ENCODE measurements around the gene SLC22A7.
"Not testable (repeated sequence)": the region's sequence is repeated elsewhere in the genome, so short reads cannot be mapped to it uniquely, and the experiment has no call there.

The SLC22A7 gene

DNA sequence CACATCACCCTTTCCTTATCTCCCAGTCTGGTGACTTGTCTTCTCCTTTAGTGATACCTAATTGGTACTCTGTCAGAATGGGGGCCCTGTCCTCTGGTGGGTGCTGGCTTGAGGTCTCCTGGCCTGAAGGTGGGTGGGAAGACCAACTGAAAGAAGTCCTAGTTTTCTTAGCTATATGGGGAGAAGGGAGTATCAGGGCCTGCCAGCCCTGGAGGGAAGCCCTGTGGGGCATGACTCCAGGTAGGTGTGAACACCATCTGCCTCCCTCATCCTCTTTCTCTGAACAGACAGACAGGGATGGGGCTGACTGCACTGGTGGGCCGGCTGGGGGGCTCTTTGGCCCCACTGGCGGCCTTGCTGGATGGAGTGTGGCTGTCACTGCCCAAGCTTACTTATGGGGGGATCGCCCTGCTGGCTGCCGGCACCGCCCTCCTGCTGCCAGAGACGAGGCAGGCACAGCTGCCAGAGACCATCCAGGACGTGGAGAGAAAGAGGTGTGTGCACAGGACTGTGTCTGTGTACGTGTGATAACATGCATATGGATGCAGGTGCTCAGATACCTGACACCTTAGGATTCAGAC is 5.8 kb downstream of the SLC22A7 start:
- no peak for DNase-seq

DNA sequence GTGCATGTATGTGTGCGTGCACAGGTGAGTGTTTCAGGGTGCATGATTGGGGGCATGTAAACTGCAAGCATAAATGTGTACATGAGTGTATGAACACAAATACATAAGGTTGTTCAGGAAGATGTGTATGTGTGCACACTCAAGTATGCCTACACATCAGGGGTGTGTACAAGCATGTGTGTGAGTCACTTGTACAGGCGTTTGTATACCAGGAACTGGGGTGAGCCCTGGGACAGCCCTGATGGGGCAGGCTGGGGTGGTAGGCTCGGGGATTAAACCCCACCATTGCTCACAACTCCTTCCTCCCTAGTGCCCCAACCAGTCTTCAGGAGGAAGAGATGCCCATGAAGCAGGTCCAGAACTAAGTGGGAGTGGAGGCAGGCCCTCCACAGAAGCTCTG is 6.3 kb downstream of the SLC22A7 start:
- no peak for DNase-seq

DNA sequence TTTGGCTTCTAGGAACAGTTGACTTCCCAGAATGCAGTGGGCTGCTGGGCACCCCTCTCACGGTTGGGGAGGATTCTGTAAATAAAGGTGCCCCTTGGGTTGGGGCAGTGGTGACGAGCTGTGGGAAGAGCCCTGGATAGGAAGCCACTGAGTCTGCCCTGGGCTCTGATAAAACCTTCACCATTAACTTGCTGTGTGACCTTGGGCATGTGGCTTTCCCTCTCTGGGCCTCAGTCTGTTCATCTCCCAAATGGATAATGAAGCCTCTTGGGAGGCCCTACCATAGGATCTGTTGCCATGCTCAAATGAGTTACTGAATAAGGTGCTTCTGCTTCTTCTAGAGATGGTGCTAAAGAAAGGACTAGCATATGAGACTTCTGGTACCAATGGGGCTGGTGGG is 6.8 kb downstream of the SLC22A7 start:
- DNase-seq = no peak

DNA sequence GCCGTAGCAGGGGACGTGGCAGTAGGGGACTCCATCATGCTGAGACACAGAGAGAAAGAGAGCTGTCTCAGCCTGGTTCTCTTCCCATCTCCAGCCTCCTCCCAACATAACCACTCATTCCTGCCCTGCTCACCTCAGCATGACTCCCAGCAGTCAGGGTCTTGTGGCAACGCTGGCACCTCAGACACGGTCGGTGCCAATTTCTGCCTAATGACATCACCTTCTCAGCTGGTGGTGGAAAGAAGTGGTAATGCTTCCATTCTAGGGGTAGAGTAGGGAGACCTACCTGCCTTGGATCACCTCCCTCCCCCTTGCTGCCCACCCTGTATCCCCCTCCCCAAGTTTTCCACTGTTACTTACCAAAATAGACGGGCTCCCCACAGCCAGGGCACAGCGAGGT is 8.0 kb downstream of the SLC22A7 start:
- DNase-seq = no peak

DNA sequence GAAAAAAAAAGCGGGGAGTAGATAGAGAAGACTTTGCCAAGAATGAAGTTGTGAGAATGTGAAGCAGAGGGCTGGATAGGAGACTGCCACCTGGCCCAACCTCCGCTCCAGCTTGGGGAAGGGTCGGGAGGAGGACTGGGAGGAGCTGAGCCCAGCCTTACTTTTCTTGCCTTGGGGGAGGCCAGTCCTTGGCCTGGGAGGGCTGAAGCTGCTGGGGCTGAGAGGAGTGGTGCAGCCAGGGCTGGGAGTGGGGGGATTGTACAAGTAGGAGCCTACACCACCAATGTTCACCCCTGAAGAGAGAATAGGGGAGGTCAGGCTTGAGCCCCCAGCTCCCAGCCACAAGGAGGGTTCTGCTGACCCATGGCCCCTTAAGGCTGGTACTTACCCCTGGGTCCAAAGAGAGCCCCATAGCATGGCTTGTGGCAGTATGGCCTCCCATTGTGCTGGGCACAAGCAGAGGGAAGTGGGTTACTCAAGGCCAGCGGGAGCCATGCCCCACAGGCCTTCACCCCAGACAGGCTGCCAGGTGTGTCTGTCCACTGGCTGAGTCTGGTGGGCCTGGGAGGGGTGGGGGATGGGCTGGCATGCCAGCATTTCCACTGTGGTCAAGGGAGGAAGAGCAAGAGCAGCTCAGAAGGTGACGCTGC is 9.5 kb downstream of the SLC22A7 start:
- DNase-seq = no peak

DNA sequence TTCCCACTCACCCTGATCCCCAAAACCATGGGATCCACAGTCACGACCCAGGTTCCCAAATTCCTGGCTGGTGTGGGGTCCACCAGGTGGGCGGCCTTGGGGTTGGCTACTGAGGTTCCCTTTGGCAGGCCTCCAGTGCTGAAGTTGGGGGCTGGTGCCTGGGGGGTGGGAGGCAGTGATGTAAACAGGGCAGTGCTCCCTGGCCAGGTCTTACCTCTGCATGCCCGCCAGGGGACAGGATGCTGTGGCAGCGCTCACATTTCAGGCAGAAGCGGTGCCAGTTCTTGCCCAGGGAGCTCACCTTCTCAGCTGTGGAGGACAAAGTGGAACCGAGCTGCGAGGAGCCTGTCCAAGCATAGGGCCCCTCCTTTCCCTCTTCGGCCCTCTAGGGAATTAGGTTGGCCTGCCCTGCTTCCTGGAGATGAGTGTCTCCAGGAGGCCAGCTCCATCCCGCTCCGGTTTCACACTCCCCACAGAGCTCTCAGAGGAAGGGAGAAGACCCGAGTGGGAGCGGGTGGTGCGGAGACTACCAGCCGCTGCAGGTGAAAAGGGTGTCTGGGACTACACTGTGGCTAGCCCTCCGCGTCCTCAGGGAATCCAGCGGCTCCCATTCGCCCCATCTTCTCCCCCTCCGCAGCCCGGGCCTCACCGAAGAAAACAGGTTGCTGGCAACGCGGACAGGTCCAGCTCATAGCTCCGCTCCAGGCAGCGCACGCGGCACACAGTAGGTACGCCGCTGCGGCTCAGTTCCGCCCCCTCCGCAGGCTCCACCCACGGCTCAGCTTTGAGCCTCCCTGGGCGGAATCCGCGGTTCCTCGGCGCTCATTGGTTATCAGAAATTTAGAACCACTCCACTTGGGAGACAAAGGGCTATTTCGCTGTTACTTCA is 10.3 kb downstream of the SLC22A7 start, which contains the start of gene CRIP3:
Gene CRIP3 (minus strand): TSS at position 726 of the 889 bp plus-strand sequence. CDS start 34 bp downstream, at position 692.
- DNase-seq = no peak

DNA sequence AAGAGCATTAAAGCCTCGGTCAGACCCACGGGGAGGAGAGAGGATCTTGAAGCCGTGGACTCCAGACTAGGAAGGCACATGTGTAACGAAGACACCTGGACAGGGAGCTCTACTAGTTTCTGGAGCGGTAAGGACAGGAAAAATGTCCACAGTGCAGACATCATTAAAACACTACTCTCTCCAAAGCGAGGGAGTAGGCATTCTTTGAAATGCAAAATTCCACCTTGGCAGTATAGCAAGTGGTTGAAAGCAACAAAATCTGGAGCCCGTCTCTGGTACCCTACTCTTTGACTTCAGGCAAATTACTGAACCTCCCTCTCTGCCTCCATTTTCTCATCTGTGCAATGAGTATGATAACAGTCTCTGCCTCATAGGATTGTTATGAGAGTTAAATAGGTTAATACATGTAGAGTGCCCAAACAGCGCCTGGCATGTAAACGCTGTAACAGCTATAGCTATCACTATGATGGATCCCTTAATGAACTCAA is 11.0 kb downstream of the SLC22A7 start:
- no peak for DNase-seq

DNA sequence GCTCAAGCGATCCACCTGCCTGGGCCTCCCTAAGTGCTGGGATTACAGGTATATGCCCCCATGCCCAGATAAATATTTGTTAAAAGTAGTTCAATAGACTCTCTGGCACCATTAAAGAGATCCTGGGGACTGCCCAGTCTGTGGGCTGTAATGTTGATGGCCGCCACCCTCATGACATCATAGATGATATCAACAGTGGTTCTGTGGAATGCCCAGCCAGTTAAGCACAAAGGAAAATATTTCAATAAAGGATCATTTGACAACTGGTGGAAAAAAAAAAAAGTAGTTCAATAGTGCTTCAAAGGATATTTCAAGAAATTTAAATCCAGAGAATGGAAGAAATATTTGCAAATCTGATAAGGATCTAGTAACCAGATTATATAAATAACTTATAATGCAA is 12.1 kb downstream of the SLC22A7 start:
- no peak for DNase-seq

DNA sequence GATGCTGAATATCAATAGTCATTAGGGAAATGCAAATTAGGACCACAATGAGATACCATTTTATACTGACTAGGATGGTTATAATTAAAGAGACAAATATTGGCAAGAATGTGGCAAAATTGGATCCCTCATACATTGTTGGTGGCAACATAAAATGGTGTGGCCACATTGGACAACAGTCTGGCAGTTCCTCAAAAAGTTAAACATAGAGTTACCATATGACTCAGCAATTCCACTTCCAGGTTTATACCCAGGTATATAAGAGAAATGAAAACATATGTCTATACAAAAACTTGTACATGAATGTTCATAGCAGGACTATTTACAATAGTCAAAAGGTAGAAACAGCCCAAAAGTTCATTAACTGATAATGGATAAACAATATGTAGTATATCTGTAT is 12.6 kb downstream of the SLC22A7 start:
- DNase-seq = no peak

DNA sequence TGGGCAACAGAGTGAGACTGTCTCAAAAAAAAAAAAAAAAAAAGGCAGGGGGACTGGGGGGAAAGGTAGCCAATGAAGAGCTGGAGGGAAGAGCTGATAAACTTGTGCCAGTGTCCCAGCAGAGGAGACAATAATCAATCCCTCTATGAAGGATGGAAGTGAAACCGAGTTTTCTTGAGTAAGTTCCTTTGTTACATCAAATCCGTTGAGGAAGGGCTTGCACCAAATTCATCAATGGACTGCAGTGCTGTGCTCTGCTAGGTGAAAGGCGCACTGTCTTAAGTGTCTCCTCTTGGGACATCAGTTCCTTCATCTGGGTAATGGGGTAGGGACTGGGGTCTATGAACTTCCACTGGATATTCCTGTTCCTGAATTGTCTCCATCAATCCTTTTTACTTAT is 13.6 kb downstream of the SLC22A7 start:
- no peak for DNase-seq

DNA sequence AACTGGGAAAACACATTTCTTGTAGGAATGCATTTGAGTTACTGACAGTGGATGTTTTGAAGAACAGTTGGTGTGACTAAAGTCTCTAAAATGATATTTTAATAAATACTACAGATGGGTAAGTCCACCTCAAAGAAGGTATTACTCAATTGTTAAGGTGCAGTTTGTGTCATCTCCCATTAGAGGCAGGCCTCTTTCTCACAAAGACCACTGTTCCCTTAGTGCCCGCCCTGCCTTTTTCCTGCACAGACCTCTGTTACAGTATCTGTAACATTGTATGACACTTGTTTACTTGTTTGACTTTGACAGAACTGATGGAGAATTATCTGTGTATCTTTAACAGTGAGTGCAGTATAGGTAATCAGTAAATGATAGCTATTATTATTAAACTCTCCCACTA is 15.8 kb downstream of the SLC22A7 start:
- no peak for DNase-seq

DNA sequence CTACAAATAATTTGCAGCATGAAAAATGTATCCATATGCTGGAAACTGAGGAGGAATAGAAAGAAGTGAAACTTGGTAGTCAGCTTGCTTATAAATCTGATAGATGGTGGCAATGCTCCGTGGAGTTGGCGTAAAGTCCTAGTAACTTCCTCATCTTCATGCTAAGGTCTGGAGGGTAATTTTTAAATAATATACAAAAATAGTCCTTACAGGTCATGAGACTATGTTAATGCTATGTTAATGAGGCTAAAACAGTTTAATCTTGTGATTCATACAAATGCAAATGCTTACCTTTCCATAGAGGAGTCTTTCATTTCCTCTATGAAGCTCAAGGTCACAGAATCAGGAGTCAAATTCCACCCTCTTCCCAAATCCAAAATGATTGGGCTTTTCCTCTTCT is 20.0 kb downstream of the SLC22A7 start:
- DNase-seq = no peak

DNA sequence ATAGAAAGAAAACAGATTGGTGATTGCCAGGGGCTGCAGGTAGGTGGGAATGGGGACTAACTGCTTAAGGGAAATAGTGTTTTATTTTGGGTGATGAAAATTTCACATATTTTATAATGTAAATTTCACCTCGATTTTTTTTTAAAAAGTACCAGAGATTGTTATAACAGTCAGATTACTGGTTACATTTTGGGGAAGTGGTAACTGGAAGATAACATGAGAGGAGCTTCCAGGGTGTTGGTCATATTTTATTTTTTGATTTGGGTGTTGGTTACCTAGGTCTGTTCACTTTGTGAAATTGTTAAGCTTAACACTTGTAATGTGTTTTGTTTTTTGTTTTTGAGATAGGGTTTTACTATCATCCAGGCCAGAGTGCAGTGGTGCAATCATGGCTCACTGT is 27.8 kb downstream of the SLC22A7 start:
- no peak for DNase-seq

DNA sequence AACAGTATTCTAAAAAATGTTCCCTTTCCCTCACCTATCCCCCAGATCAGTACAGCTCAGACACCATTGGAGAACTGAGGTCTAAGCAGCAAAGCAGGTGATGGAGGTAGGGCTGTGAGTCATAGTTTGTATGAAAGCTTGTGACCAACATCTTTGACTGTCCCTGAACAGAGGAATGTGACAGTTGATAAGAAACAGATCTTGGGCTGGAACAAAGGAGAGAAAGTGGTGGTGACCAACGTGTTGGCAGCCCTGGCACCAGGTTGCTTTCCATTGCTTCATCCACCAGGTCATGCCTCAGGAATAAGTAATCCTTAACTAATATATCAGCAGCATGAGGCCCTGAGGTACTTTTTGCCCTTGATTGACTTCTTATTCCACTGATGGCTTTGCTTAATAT is 30.5 kb downstream of the SLC22A7 start:
- DNase-seq = no peak

DNA sequence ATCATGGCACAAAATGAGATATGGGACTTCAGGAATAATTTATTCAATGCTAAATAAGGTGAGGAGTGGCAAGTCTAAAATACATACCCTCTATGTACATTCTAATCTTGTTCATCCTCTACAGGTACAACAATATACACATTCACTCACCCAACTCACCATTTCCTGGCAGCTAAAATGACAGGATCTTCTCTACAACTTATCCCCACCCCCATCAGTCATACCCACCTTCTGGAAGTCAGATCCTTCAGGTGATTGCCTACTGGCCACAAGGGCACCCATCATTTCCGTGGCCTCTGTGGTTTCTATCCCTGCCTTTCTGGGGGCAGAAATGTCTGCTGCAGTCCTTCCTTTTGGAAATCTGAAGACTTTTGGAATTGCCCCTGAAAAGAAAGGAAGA is 33.4 kb downstream of the SLC22A7 start:
- no peak for DNase-seq

DNA sequence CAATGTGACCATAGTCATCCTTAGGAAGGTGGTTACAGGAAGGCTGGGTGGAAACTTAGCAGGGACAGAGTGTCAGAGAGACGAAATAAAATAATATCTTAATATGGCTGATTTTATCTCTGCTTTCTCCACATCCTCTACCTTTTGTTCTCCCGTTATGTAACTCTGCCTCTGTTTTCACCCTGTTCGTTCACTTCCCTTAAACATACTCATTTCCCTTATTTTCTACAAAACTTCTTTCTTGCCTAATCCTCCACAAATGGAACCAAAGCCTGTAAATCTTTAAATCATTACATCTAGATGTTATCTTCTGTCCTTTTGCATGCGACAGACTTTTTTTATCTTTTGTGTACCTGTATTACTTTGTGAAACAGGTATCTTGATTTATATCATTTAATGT is 33.8 kb downstream of the SLC22A7 start:
- no peak for DNase-seq

DNA sequence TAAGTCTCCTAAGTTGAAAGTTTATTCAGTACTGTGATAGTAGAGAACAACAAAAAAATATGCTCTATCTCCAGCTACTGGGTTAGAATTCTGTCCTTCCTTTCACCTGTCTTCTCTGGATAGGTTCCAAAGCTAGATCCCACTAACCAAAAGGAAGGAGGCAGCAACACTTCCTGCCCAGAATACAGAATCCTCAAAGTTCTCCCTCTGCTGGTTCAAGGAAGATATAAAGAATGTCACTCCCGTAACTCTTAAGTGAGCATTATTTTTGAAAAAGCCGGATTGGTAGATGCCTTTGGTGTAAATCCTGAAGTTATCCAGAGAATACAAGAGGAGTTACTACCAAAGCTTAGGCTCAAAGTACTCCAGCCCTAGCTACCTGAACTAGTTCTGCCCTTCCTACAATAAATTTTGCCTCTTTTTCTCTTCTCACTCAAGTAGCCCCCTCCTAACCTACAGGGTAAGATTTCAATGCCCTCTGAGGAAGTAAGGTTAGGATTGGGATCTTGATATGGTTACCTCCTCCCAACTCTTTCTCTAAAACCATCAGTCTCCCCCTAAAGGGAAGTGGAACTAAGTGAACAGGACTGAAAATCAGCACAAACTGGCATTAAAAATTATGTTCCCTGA is 36.5 kb downstream of the SLC22A7 start:
- DNase-seq = no peak

DNA sequence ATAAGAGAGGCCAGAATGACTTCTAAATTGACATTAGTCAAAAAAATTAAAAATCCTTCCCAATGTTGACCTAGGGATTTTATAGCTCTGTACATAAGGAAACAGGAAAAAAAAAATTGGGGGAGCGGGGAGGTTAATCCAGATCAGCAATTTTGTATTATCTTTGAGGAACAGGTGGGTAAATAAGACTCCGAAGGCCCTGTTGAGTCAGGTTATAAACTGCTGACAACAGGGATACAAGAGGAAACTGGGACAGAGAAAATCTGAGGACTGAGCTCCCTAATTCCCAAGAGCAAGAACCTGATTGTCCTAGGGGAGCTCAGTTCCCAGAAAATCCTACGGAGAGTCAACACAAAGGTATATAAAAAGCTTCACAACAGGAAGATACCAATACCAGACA is 37.4 kb downstream of the SLC22A7 start:
- DNase-seq = no peak

DNA sequence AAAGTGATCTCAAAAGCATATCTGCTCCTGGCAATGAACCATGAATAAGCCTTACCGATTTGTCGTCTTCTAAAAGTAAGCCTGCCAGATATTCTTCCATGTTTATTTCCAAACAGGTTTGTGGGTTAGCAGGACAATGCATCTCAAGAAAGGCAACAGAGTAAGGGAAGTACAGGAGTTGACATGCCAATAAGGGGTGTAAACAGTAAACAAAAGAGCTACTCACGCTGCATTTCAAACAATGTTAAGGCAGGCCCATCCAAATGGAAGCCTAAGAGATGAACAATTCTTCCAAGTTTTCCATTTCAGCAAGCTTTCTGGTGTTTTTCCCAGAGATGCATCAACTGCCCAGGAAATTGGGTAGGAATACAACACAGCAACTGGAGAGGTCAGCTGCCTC is 38.3 kb downstream of the SLC22A7 start:
- DNase-seq = no peak

DNA sequence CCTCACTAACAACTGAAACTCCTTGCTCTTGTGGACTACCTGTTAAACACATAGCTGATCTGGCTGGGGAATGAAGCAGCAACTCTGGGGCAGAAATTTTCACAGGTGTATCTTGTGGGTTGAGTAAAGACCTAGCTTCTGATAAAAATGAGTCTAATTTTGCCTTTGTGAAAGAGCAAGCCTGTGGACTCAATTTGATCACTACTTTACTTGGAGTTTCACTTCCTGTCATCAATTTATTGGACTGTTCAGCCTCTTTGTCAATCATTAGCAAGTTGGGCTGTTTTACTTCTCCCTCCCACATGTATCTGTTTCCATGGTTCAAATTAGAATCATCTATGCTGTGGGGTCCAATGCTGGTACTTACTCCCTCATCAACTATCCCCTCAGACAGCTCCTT is 40.2 kb downstream of the SLC22A7 start:
- DNase-seq = no peak

DNA sequence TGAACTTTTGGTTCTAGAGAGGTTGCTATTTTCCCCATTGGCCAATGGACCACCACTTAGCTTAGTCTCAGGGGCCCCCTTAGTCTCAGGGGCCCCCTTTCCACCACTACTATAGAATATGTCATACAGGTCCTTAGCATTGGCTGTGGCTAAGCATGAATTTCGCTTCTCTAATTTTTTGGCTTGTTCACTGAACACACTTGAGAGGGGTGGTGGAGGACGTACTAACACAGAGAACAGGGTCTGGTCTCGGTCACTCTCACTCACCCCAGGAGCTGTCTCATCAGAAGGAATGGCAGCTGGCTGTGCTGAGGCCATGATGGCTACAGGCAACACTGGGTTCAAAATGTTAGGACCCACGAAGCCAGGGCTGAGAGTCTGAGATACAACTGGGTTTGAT is 41.1 kb downstream of the SLC22A7 start:
- no peak for DNase-seq

DNA sequence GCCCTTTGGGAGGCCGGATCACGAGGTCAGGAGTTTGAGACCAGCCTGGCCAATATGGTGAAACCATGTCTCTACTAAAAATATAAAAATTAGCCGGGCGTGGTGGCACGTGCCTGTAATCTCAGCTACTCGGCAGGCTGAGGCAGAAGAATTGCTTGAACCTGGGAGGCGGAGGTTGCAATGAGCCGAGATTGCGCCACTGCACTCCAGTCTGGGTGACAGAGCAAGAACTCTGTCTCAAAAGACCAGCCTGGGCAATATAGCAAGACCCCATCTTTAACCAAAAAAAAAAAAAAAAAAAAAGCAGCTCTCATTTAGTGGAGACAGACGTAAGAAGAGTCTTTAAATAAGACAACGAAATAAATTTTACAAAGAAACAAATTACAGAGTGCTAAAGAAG is 48.2 kb downstream of the SLC22A7 start:
- not testable (repeated sequence) for DNase-seq

DNA sequence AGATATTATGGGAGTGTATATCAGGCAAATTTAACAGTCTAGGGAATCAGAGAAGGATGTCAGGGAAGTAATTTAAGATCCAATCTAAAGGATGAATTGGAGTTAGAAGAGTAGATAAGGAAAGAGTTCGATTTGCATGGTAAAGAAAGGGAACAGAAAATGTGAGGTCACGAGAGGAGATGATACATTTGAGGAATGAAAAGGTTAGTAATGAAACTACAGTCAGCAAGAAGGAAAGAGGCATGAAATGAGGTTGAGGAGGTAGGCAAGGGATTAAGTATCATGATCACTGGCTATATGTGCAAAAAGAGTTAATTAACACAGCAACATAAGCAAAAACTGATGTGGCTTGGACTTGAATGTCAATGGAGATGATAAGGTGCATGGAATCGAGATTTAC is 49.0 kb downstream of the SLC22A7 start:
- DNase-seq = no peak

DNA sequence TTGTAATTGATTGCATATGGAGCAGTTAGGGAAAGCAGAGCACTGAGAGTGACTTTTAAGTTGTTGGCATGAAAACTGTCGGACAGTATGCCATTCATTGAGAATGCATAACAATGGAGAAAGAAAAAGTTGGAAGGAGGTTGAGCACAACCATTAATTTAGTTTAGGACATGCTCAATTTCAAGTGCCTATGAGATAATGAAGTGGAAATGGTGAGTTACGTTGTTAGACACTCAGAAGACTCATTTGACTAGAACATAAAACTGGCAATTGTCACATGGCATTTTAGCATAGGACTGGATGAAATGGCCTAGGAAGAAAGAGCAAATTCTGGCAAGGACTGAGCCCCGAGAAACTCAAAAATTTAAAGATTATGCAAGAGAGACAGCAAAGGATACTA is 49.4 kb downstream of the SLC22A7 start:
- no peak for DNase-seq

All from NCI-H524 treated with DMSO at 0.1 percent for 48 hours (cell line).